Measurements from ENCODE around the gene ICAM2.

GRCh38 chr17:63998050-63998720, 22.2 kb downstream of the ICAM2 start, which contains the start of gene PRR29:
- no peak for TF ChIP-seq HDGF (IDR thresholded peaks at IDR 0.05; ENCODE audit: borderline replicate concordance)
- no peak for TF ChIP-seq ZNF384 (IDR thresholded peaks at IDR 0.05)
- no peak for TF ChIP-seq FOXK2 (IDR thresholded peaks at IDR 0.05)
- TF ChIP-seq ARNT (IDR thresholded peaks at IDR 0.05) = no peak

Measured in HEK293T (cell line).